Activated CD4-positive, alpha-beta T cell treated with anti-CD3 and anti-CD28 coated beads, Interleukin-10, Interleukin-2, amounts not matched to agents 100 ng/mL and 50 ng/mL, durations not matched to agents 16 hours and 8 hours (primary cell): ENCODE data around the gene PDZD8.
"Not testable (repeated sequence)": the region's sequence is repeated elsewhere in the genome, so short reads cannot be mapped to it uniquely, and the experiment has no call there.

Experiments
- DNase-seq: peaks from one replicate; pipeline ENCODE4 v3.0.0-alpha.2; 2020

PDZD8 gene

DNA sequence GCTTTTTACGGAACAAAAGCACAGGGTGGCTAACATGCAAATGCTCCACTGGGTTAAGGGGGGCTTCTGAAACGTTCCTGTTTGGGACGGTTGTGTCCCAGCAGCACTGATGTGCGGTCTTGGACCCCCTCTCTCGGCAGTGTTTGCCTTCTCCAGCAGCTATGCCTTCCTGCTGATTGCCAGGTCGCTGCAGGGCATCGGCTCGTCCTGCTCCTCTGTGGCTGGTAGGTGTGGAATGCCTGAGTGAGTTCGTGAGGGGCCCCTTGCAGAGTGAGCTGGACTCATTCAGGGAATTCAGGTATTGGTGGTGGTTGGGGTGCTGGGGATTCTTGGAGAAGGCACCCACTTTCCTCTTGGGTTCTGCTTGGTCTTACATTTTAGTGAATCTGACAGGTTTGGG is 121.3 kb downstream of the PDZD8 start:
- no peak for DNase-seq

GRCh38 chr10:117250411-117250810 is 124.8 kb downstream of the PDZD8 start:
- DNase-seq: no peak

DNA sequence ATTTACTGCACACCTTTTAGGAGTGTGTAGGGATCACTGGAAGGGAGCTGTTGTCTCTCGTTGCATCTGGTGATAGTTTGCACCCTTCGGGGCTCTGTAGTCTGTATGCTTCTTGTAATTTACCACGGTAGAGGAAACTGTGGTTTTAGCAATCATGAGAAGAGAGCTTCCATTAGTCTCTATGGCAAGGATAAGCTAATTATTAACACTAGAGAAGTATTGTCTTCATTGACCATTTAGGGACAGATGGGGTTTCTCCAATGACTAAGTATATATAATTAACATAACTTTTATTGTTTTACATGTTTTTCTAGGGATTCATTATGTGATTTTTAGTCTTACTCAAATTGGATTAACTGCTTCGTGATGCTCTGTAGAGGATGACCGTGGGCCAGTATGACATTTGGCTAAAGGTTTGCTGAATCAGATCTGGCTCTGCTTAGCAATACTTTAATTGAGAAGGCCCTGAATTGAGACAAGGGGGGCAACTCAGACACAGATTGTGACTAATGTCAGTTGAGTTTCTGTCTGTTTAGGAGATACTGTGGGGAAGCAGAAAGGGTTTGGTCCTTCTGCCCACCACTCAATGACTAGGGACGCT is 125.6 kb downstream of the PDZD8 start:
- DNase-seq: no peak

- DNase-seq: no peak
These were observed 126.3 kb downstream of the PDZD8 start for GRCh38 chr10:117248750-117249465.

GRCh38 chr10:117246997-117247671 is 128.1 kb downstream of the PDZD8 start:
- DNase-seq: no peak

DNA sequence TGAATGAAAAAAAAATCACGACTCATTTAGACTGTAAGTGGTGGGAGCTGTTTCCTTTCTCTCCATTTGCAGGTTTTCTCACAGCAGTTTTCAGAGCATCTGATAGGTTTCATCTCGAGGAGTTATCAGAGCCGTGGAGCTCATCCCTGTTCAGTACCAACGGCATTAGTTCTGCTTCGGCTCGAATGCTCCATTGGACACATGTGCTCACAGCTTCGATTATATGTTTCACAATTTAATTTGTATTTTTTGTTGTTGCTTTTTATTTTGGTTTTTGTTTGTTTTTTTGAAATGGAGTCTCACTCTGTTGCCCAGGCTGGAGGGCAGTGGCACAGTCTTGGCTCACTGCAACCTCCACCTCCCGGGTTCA is 132.8 kb downstream of the PDZD8 start:
- no peak for DNase-seq

DNA sequence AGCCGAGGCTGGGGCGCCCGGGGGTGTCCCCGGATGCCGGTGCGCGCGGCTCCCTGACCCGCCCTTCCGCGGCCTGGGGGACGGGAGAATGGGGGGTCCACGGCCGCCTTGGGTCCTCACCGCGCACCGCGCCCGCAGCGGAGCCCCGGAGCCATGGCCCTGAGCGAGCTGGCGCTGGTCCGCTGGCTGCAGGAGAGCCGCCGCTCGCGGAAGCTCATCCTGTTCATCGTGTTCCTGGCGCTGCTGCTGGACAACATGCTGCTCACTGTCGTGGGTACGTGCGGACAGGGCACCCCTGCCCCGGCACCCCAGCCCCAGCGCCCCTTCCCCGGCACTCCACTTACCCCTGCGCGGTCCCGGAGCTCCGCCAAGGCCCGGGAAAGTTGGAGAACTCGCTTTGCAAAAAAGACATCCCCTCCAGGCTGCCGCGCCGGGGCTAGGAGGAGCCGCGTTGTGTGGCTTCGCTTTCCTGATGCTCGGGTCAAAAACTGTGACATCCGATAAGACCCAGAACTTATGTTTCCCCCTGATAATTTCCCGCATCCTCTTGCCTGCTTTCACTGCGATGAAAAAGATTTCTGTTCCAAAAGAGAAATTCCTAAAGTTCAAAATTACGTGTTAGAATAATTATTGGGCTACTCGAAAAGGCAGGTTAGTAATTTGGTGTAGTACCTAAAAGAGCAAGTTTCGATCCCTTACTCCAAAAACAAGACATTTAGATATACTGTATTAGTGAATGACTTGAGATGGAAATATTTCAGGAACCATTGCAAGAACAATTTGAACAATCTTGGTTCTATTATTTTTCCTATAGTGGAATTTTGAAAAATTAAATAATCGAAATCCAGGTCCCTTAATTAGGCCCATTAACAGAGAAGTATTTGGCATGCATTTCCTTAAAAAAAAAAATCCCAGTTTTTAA is 133.4 kb downstream of the PDZD8 start:
- DNase-seq: no peak

- no peak for DNase-seq
These were observed 134.4 kb downstream of the PDZD8 start, which contains the start of gene SLC18A2 for GRCh38 chr10:117240621-117241529. TSS of gene SLC18A2 (plus strand) at chr10:117241114. CDS start at chr10:117241694, 580 bp downstream.

DNA sequence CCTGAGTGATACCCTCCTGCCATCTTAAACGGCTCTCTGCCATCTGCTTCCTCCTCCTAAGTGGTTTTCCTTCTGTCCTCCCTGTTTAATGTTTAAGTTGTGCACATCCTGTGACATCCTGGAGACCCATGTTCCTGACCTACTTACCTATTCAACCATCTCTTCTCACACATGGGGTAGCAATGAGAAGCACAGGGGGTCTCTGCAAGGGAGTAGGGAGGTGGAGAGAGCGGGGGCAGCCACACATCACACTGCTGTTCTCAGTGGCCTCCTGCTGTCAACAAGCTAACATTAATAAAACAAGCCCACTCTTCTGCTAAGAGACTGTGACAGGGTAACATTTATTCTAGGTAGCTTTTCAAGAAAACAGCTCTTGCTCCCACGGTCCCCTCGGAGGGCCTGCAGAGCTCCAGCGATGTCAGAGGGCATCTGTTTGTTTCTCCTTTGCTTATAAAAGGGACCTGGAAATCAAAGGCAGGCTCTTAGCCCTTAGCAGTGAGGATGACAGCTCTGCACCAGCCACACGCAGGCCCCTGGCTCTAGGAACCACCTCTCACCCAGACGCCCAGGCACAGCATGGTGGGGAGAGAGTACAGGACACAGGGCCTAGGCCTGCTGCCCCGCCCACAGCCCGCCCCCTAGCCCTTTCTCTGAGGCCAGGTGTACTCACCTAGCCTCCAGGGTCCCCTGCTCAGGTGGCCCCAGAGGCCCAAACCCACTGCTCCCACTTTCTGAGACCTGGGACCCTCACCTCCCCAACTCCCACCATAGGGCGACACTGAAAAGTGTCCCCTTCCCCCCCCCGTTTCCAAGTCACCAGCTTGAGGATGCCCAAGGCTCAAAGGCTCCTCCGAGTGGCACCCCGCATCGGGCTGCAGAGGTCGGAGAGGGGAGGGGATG is 135.3 kb downstream of the PDZD8 start:
- DNase-seq: no peak

GRCh38 chr10:117239051-117239450 is 136.2 kb downstream of the PDZD8 start:
- DNase-seq: no peak

- no peak for DNase-seq
These were observed 137.7 kb downstream of the PDZD8 start for GRCh38 chr10:117237401-117237991.

- DNase-seq: not testable (repeated sequence)
These were observed 145.1 kb downstream of the PDZD8 start for GRCh38 chr10:117230107-117230506.

GRCh38 chr10:117228210-117228609 is 147.0 kb downstream of the PDZD8 start:
- DNase-seq: no peak
